A549 (cell line): ENCODE results near the gene HMX3. TPM values are rescaled to one million over a fixed set of nuclear protein-coding genes. Genes with fewer than 3 reads are reported as not detected.

Experiments used
- ATAC-seq, 2 experiments: fragments of 200-7000 bp in 1 of 2; fragments of >200 bp in 1 of 2; cut with Nextera tagmentation in 1 of 2; cut with Tn5 transposase in 1 of 2; 3 replicates each; pipeline versions ENCODE4 v1.8.0 to v1.9.1; 2018 to 2020; ENCODE audit warnings: mild to moderate bottlenecking in 1 of 2, moderate library complexity in 1 of 2
- CTCF ChIA-PET: fragments of 300-600 bp; sonication (Branson Sonifier 250); formaldehyde crosslinking; extraction: SDS; loops from one replicate; lab custom pipeline; 2021; ENCODE audit warnings: antibody characterized with exemption, inconsistent platforms; lab: Yijun Ruan, JAX
- POLR2A ChIA-PET: fragments of 350-600 bp; formaldehyde crosslinking; extraction: SDS; loops from one replicate; lab custom pipeline; 2021; ENCODE audit warnings: antibody characterized with exemption, inconsistent platforms; lab: Yijun Ruan, JAX
- DNase-seq, 2 experiments: peaks; one replicate each; pipeline versions ENCODE4 v3.0.0 to v3.0.0-alpha.2; 2011 to 2016; ENCODE audit warnings: low read depth in 1 of 2, low spot score in 1 of 2
- FAIRE-seq: peaks from 2 replicates; lab custom pipeline; 2011; peaks lifted over from hg19 to GRCh38; lab: Jason Lieb, UNC
- H3K27ac ChIP-seq, 2 experiments: fragments of >200 bp; sonication (Bioruptor Twin); formaldehyde crosslinking; 3 replicates each; pipeline ENCODE4 v1.5.1; 2016 to 2017
- H3K4me1 ChIP-seq: fragments of >200 bp; sonication (Bioruptor Twin); formaldehyde crosslinking; 3 replicates; pipeline ENCODE4 v1.6.1; 2016
- H3K4me2 ChIP-seq: fragments of >200 bp; sonication (Bioruptor Twin); formaldehyde crosslinking; 3 replicates; pipeline ENCODE4 v1.6.1; 2016
- H3K4me3 ChIP-seq: fragments of >200 bp; sonication (Bioruptor Twin); formaldehyde crosslinking; 3 replicates; pipeline ENCODE4 v1.5.1; 2016
- H3K9me3 ChIP-seq: fragments of >200 bp; sonication (Bioruptor Twin); formaldehyde crosslinking; 3 replicates; pipeline ENCODE4 v1.6.1; 2016
- BHLHE40 ChIP-seq: IDR thresholded peaks from 2 replicates; pipeline ENCODE4 v1.6.1; 2012; ENCODE audit warnings: low read depth, low read length, inconsistent platforms
- CBX2 ChIP-seq: fragments of 200-600 bp; sonication (generic); IDR thresholded peaks from 2 replicates; pipeline ENCODE4 v1.6.1; 2016; ENCODE audit warnings: low read depth, mild to moderate bottlenecking, borderline replicate concordance
- CBX8 ChIP-seq: fragments of 200-600 bp; sonication (generic); IDR thresholded peaks from 2 replicates; pipeline ENCODE4 v1.6.1; 2016
- EHMT2 ChIP-seq: fragments of 200-600 bp; sonication (generic); IDR thresholded peaks from 2 replicates; pipeline ENCODE4 v1.6.1; 2016; ENCODE audit warnings: antibody characterized with exemption, low read depth, mild to moderate bottlenecking, moderate library complexity
- FOSB ChIP-seq: fragments of 250-450 bp; sonication (Bioruptor Pico); IDR thresholded peaks from 2 replicates; pipeline ENCODE4 v1.5.0; 2020; ENCODE audit warnings: mild to moderate bottlenecking, moderate library complexity
- FOXS1 ChIP-seq: fragments of 250-450 bp; sonication (Bioruptor Pico); IDR thresholded peaks from 2 replicates; pipeline ENCODE4 v1.5.0; 2020; ENCODE audit warnings: mild to moderate bottlenecking, moderate library complexity
- HDAC2 ChIP-seq: fragments of 200-600 bp; sonication (generic); IDR thresholded peaks from 2 replicates; pipeline ENCODE4 v1.6.1; 2016
- HEYL ChIP-seq: fragments of 250-450 bp; sonication (Bioruptor Pico); IDR thresholded peaks from 2 replicates; pipeline ENCODE4 v1.8.0; 2021; ENCODE audit warnings: mild to moderate bottlenecking, moderate library complexity
- JUNB ChIP-seq: fragments of >200 bp; sonication (Bioruptor Twin); formaldehyde crosslinking; IDR thresholded peaks from 2 replicates; pipeline ENCODE4 v1.6.1; 2016
- KDM5A ChIP-seq: fragments of 200-600 bp; sonication (generic); IDR thresholded peaks from 2 replicates; pipeline ENCODE4 v1.6.1; 2016; ENCODE audit warnings: antibody characterized with exemption, mild to moderate bottlenecking
- MAZ ChIP-seq: fragments of 150-350 bp; IDR thresholded peaks from 2 replicates; pipeline ENCODE4 v1.6.1; 2014; ENCODE audit warnings: antibody characterized with exemption, low read depth, low read length, borderline replicate concordance
- NR3C1 ChIP-seq: fragments of >200 bp; sonication (Bioruptor Twin); formaldehyde crosslinking; IDR thresholded peaks from 3 replicates; pipeline ENCODE4 v1.6.1; 2017
- RAD21 ChIP-seq, 2 experiments: fragments of >200 bp in 1 of 2; sonication (Bioruptor Twin) in 1 of 2; formaldehyde crosslinking in 1 of 2; IDR thresholded peaks in 1 of 2; conservative IDR thresholded peaks in 1 of 2; 2 replicates in 1 of 2; 3 replicates in 1 of 2; pipeline ENCODE4 v1.6.1; 2012 to 2018; ENCODE audit warnings: inconsistent platforms in 1 of 2
- RARB ChIP-seq: fragments of 250-450 bp; sonication (Bioruptor Pico); IDR thresholded peaks from 2 replicates; pipeline ENCODE4 v1.8.0; 2021; ENCODE audit warnings: mild to moderate bottlenecking, moderate library complexity
- RCOR1 ChIP-seq: fragments of 150-350 bp; IDR thresholded peaks from 2 replicates; pipeline ENCODE4 v1.6.1; 2014; ENCODE audit warnings: antibody characterized with exemption, low read length, low read depth
- RFX5 ChIP-seq: fragments of 450-650 bp; IDR thresholded peaks from 2 replicates; pipeline ENCODE4 v1.7.1; 2014; ENCODE audit warnings: antibody characterized with exemption, mild to moderate bottlenecking, moderate library complexity
- SMC3 ChIP-seq: fragments of >200 bp; sonication (Bioruptor Twin); formaldehyde crosslinking; IDR thresholded peaks from 3 replicates; pipeline ENCODE4 v1.6.1; 2018; ENCODE audit warnings: inconsistent platforms
- SREBF2 ChIP-seq: fragments of 450-650 bp; IDR thresholded peaks from 2 replicates; pipeline ENCODE4 v1.6.1; 2014; ENCODE audit warnings: mild to moderate bottlenecking, moderate library complexity
- TP53 ChIP-seq: fragments of 250-450 bp; sonication (Bioruptor Pico); IDR thresholded peaks from 2 replicates; pipeline ENCODE4 v1.5.0; 2021; ENCODE audit warnings: mild to moderate bottlenecking, moderate library complexity
- ZFP36 ChIP-seq: fragments of 450-650 bp; IDR thresholded peaks from 2 replicates; pipeline ENCODE4 v1.6.1; 2014; ENCODE audit warnings: borderline replicate concordance; ENCODE audit not compliant: partially characterized antibody
- ZSCAN20 ChIP-seq: fragments of 250-450 bp; sonication (Bioruptor Pico); IDR thresholded peaks from 2 replicates; pipeline ENCODE4 v1.8.0; 2022; ENCODE audit warnings: mild to moderate bottlenecking, moderate library complexity
- WGBS: methylation state at CpG from one replicate; pipeline ENCODE4 v1.1.6; 2017; ENCODE audit errors: missing lambda C conversion rate; 5-methylcytosine and 5-hydroxymethylcytosine counted together
- polyA plus RNA-seq, 4 experiments: library from polyadenylated mRNA; depleted of rRNA in 3 of 4; stranded (reverse); fragments of >200 nt; fragmentation: RNase III in 1 of 4; extraction: RNeasy Plus Mini Kit Qiagen cat#74134 plus additional on column Dnase treatment in 1 of 4; gene quantifications; 2 replicates in 3 of 4; 3 replicates in 1 of 4; pipeline ENCODE4 v1.2.3, GENCODE V29; 2011 to 2017
- TF ChIP-seq, protein P1 (sequence below): fragments of >200 bp; sonication (Bioruptor Twin); formaldehyde crosslinking; IDR thresholded peaks from 3 replicates; pipeline ENCODE4 v1.5.1; 2016
- TF ChIP-seq, protein P2 (sequence below): fragments of 450-650 bp; IDR thresholded peaks from 2 replicates; pipeline ENCODE4 v1.6.1; 2014; ENCODE audit warnings: antibody characterized with exemption
- TF ChIP-seq, protein P3 (sequence below): fragments of >200 bp; sonication (Bioruptor Twin); formaldehyde crosslinking; IDR thresholded peaks from 2 replicates; pipeline ENCODE4 v1.6.1; 2016
- TF ChIP-seq, protein P4 (sequence below): fragments of 250-450 bp; sonication (Bioruptor Pico); IDR thresholded peaks from 2 replicates; pipeline ENCODE4 v1.5.0; 2021; ENCODE audit warnings: mild to moderate bottlenecking, moderate library complexity, borderline replicate concordance

The HMX3 gene
- polyA plus RNA-seq, 2 of the 4 experiments (the other 2 are of a cell fraction): not detected

DNA sequence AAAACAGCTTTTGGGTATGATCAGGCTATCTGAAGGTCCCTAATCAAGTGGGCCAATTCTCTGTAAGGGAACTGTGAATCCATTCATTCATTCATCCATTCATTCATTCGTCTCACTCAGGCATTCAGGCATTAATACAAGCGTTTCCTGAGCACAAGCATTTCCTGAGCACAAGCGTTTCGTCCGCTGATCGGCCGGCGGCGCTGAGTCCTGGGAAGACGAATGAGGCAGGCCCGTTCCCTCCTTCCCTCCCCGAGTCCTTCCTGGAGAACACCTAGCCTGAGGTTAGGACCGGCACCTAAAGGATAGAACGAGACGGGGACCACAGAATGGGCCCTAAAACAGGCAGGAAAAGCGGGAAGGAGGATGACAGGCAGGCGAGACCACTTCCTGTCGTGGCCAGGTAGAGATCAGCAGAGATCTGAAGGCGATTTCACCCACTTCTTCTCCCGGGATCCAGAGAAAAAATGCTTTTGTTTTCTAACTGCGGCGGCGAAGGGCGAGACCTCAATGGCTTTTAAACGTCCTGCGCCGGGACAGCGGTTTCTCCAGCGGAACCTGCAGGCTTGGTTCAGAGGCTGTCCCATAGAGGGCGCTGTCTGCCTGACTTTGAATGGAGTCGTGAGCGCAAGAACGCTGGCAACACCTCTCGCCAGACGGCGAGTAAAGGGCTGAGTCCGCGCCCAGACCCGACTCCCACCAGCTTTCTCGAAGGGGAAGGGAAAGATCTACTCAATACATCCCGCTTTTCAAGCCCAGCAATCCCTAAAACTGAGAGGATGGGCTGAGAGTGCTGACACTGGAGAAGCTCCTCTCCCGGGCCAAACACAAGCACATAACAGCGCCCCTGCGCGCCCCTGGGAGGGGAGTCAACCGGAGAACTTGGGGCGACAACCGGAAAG is 2.9 kb upstream of the HMX3 start:
- H3K9me3 ChIP-seq: no peaks in the 10 kb centered on the region
- FAIRE-seq: no peak
- peaks cover 25% of the 10 kb centered on the region; the same call in 2 of the 3 replicates for H3K4me1 ChIP-seq
- TF ChIP-seq RARB (CRISPR knock-in tag) (no peak), TP53 (CRISPR knock-in tag) (no peak), KDM5A (no peak), RFX5 (no peak), SMC3 (peak; percentile 84), CBX8 (no peak), CBX2 (no peak), JUNB (no peak), NR3C1 (no peak), HEYL (CRISPR knock-in tag) (no peak), RAD21 (conservative IDR thresholded peaks at IDR 0.05 in 1 of 2, IDR thresholded peaks at IDR 0.05 in 1 of 2) (peak; percentile 90 to 93), FOXS1 (CRISPR knock-in tag) (no peak)
- TF ChIP-seq, protein P1, sequence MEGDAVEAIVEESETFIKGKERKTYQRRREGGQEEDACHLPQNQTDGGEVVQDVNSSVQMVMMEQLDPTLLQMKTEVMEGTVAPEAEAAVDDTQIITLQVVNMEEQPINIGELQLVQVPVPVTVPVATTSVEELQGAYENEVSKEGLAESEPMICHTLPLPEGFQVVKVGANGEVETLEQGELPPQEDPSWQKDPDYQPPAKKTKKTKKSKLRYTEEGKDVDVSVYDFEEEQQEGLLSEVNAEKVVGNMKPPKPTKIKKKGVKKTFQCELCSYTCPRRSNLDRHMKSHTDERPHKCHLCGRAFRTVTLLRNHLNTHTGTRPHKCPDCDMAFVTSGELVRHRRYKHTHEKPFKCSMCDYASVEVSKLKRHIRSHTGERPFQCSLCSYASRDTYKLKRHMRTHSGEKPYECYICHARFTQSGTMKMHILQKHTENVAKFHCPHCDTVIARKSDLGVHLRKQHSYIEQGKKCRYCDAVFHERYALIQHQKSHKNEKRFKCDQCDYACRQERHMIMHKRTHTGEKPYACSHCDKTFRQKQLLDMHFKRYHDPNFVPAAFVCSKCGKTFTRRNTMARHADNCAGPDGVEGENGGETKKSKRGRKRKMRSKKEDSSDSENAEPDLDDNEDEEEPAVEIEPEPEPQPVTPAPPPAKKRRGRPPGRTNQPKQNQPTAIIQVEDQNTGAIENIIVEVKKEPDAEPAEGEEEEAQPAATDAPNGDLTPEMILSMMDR: peak; percentile 88
- TF ChIP-seq, protein P2, sequence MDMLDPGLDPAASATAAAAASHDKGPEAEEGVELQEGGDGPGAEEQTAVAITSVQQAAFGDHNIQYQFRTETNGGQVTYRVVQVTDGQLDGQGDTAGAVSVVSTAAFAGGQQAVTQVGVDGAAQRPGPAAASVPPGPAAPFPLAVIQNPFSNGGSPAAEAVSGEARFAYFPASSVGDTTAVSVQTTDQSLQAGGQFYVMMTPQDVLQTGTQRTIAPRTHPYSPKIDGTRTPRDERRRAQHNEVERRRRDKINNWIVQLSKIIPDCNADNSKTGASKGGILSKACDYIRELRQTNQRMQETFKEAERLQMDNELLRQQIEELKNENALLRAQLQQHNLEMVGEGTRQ: no peak
- ATAC-seq: peak; percentile 72 to 88
- H3K4me2 ChIP-seq: peak overlapping the region; percentile 98
- DNase-seq: peak; percentile 88 to 90
- H3K4me3 ChIP-seq: peak overlapping the region; percentile 38
- POLR2A ChIA-PET: interaction anchor here (1.2 kb wide), 1 partner anchor 21 kb away, joined by 5 read pairs; the partner anchor contains the start of gene BUB3
- H3K27ac ChIP-seq: no peak overlapping the region
- WGBS: 17% methylated on average over 42 of the region's 48 CpGs
- CTCF ChIA-PET: interaction anchor here (0.6 to 5.1 kb wide), 50 partner anchors 8 to 571 kb away, joined by 3 to 82 read pairs (median 4); partner anchors contain the start of genes HMX2 and PSTK

DNA sequence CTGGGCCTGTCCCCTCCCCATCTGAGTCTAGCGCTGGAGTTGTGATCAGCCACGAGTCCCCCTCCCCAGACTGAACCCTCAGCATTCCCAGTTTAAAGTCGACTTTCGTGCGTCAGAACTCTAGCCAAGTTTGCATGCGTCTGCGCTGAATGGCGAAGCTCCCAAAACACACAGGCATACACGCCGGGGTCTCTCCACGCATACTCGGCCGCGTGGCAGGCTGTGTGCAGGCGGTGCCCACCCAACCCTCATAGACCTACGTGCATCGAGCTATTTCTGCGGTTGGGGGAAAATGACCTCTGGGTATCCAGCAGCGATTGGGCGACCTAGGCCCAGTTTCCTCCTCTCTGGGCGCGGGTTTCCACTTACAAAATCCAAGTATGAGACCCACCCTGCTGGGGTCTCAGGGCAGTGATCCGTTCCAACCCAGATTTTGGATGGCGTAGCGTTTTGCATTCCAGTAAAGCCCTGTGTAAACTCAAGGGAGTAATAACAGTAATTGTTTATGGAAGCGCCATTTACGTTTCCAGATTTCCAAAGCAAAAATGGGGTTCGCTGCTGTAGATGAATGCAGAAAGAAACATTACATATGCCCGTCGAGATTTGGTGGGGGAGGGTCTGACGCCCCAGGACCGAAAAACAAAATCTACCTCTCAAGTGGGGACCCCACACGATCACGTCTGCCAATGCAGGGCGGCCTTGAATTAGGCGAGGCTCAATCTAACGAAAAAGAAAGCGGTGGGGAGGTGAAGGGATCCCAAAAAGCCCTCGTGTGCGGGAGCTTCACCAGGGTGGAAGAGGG is 2.0 kb upstream of the HMX3 start:
- FAIRE-seq (no peak), DNase-seq (no peak), ATAC-seq (peak; percentile 1 to 6; a peak in 3 of 6 replicates)
- no peak overlapping the region for H3K27ac ChIP-seq
- H3K4me3 ChIP-seq: peak overlapping the region; percentile 38
- no peaks in the 10 kb centered on the region for H3K9me3 ChIP-seq
- H3K4me2 ChIP-seq: peak overlapping the region; percentile 98
- 42% methylated on average over 39 of the region's 40 CpGs for WGBS
- TF ChIP-seq BHLHE40 (no peak), FOSB (CRISPR knock-in tag) (no peak), MAZ (no peak), ZSCAN20 (CRISPR knock-in tag) (no peak), HDAC2 (no peak), SMC3 (no peak), ZFP36 (no peak), JUNB (no peak), FOXS1 (CRISPR knock-in tag) (no peak), RFX5 (no peak), RAD21 (conservative IDR thresholded peaks at IDR 0.05 in 1 of 2, IDR thresholded peaks at IDR 0.05 in 1 of 2) (no peak), RCOR1 (no peak), EHMT2 (no peak), SREBF2 (no peak)
- TF ChIP-seq, protein P3, sequence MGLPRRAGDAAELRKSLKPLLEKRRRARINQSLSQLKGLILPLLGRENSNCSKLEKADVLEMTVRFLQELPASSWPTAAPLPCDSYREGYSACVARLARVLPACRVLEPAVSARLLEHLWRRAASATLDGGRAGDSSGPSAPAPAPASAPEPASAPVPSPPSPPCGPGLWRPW: no peak
- TF ChIP-seq, protein P4, sequence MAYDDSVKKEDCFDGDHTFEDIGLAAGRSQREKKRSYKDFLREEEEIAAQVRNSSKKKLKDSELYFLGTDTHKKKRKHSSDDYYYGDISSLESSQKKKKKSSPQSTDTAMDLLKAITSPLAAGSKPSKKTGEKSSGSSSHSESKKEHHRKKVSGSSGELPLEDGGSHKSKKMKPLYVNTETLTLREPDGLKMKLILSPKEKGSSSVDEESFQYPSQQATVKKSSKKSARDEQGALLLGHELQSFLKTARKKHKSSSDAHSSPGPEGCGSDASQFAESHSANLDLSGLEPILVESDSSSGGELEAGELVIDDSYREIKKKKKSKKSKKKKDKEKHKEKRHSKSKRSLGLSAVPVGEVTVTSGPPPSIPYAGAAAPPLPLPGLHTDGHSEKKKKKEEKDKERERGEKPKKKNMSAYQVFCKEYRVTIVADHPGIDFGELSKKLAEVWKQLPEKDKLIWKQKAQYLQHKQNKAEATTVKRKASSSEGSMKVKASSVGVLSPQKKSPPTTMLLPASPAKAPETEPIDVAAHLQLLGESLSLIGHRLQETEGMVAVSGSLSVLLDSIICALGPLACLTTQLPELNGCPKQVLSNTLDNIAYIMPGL (CRISPR knock-in tag): no peak
- CTCF ChIA-PET: interaction anchor here (0.6 to 5.1 kb wide), 41 partner anchors 8 to 570 kb away, joined by 3 to 82 read pairs (median 4); partner anchors contain the start of genes HMX2 and PSTK
- POLR2A ChIA-PET: interaction anchor here (1.2 kb wide), 1 partner anchor 20 kb away, joined by 5 read pairs; the partner anchor contains the start of gene BUB3
- H3K4me1 ChIP-seq: peaks cover 25% of the 10 kb centered on the region; the same call in 2 of the 3 replicates
